Subcutaneous adipose tissue (tissue), 4 donors: Measurements from ENCODE around the gene HNRNPL. TPM values are rescaled to one million over a fixed set of nuclear protein-coding genes. Genes with fewer than 3 reads are reported as not detected.

Experiments used
- CTCF ChIP-seq: fragments of 450-650 bp; IDR thresholded peaks from one replicate; pipeline ENCODE4 v1.5.1; 2016; ENCODE audit warnings: low read depth, mild to moderate bottlenecking, control low read depth, antibody characterized with exemption, moderate library complexity
- total RNA-seq, 4 donors: library from RNA; depleted of rRNA; stranded (reverse); fragments of >200 nt; gene quantifications; one replicate each; pipeline ENCODE4 v1.1.0, GENCODE V29; 2016

HNRNPL gene
- total RNA-seq, 4 donors from 2014 or later = 109 to 161 (median 141) TPM

- TF ChIP-seq CTCF = no peak
Observed at GRCh38 chr19:38889803-38890202, 40.0 kb upstream of the HNRNPL start.

GRCh38 chr19:38888876-38889275, 39.1 kb upstream of the HNRNPL start:
- no peak for TF ChIP-seq CTCF

- TF ChIP-seq CTCF = no peak
Observed at GRCh38 chr19:38883286-38883685, 33.5 kb upstream of the HNRNPL start.

GRCh38 chr19:38880882-38881609, 31.3 kb upstream of the HNRNPL start:
- no peak for TF ChIP-seq CTCF

GRCh38 chr19:38880076-38880881, 30.5 kb upstream of the HNRNPL start:
- no peak for TF ChIP-seq CTCF

- TF ChIP-seq CTCF = no peak
Observed at GRCh38 chr19:38879400-38879751, 29.6 kb upstream of the HNRNPL start.

- no peak for TF ChIP-seq CTCF
Observed at GRCh38 chr19:38878575-38879399, 29.0 kb upstream of the HNRNPL start.
